Measurements from ENCODE around the gene TMEM258. TPM values are rescaled to one million over a fixed set of nuclear protein-coding genes. Genes with fewer than 3 reads are reported as not detected.

TMEM258 gene
- total RNA-seq, 4 donors from 2014 or later, result 36.5 to 51.8 (median 47.2) TPM

DNA sequence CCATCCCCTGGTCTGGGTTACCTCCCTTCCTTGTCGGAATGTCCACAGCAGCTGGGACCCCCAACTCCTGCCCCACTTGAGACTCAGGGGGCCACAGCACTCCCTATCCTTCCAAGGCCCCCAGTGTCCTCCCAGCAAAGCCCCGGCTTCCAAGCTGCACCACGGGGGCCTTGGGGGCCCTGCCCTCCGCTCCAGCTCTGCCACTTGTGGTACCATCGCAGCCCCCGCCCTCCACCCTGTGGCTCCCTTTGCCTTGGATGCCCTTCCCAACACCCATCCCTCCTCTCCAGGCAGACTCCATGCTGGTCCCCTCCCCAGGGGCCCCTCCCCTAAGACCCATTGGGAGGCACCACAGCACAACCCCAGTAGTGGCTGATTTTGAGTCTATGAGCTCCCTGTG, 17.3 kb downstream of the TMEM258 start:
- intact Hi-C loops (cut with DNase I; ENCODE audit: low total_unique reads), result no loop called here
- Histone ChIP-seq H3K27ac (no peak overlapping the region), H3K4me3 (no peak overlapping the region), H3K4me1 (peaks cover 0 to 5% of the 10 kb centered on the region in 2 donors), H3K36me3 (no peaks in the 10 kb centered on the region), H3K27me3 (no peaks in the 10 kb centered on the region), H3K9me3 (no peaks in the 10 kb centered on the region)
- in situ Hi-C loops (cut with MboI; ENCODE audit: low sequenced_read_pairs in 4 of 4), result loop anchor here in 1 of 4 donors (25.0 kb wide), 1 partner anchor 537 kb away; no protein-coding TSS in a partner anchor
- DNase-seq (no peak), ATAC-seq (no peak)
- TF ChIP-seq POLR2A (IDR thresholded peaks at IDR 0.05), result no peak
- TF ChIP-seq, protein P1, sequence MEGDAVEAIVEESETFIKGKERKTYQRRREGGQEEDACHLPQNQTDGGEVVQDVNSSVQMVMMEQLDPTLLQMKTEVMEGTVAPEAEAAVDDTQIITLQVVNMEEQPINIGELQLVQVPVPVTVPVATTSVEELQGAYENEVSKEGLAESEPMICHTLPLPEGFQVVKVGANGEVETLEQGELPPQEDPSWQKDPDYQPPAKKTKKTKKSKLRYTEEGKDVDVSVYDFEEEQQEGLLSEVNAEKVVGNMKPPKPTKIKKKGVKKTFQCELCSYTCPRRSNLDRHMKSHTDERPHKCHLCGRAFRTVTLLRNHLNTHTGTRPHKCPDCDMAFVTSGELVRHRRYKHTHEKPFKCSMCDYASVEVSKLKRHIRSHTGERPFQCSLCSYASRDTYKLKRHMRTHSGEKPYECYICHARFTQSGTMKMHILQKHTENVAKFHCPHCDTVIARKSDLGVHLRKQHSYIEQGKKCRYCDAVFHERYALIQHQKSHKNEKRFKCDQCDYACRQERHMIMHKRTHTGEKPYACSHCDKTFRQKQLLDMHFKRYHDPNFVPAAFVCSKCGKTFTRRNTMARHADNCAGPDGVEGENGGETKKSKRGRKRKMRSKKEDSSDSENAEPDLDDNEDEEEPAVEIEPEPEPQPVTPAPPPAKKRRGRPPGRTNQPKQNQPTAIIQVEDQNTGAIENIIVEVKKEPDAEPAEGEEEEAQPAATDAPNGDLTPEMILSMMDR (IDR thresholded peaks at IDR 0.05 in 4 of 5, conservative IDR thresholded peaks at IDR 0.05 in 1 of 5), result no peak

DNA sequence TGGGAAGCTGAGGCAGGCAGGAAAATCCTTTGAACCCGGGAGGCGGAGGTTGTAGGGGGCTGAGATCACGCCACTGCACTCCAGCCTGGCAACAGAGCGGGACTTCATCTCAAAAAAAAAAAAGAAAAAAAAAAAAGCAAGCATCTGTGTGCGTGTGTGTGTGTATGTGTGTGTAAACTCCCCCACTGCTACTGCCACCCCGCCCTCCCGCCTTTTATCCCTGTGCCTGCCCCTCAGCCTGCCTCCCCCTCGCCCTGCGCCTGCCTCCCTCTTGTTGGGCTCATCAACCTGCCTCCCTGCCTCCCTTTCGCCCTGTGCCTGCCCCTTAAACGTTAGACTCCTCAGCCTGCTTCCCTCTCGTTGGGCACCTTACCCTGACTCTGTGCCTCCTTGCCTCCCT, 18.0 kb downstream of the TMEM258 start:
- TF ChIP-seq, protein P1 (IDR thresholded peaks at IDR 0.05 in 4 of 5, conservative IDR thresholded peaks at IDR 0.05 in 1 of 5), result no peak
- TF ChIP-seq POLR2A (IDR thresholded peaks at IDR 0.05), result no peak
- H3K4me1 ChIP-seq, result peaks cover 0 to 5% of the 10 kb centered on the region in 2 donors
- no peak for DNase-seq
- no peak overlapping the region for H3K27ac ChIP-seq
- in situ Hi-C loops (cut with MboI; ENCODE audit: low sequenced_read_pairs in 4 of 4) (no loop called here), intact Hi-C loops (cut with DNase I; ENCODE audit: low total_unique reads) (no loop called here)
- no peak for ATAC-seq
- no peaks in the 10 kb centered on the region for H3K9me3 ChIP-seq
- H3K36me3 ChIP-seq, result no peaks in the 10 kb centered on the region
- H3K4me3 ChIP-seq, result no peak overlapping the region
- no peaks in the 10 kb centered on the region for H3K27me3 ChIP-seq

DNA sequence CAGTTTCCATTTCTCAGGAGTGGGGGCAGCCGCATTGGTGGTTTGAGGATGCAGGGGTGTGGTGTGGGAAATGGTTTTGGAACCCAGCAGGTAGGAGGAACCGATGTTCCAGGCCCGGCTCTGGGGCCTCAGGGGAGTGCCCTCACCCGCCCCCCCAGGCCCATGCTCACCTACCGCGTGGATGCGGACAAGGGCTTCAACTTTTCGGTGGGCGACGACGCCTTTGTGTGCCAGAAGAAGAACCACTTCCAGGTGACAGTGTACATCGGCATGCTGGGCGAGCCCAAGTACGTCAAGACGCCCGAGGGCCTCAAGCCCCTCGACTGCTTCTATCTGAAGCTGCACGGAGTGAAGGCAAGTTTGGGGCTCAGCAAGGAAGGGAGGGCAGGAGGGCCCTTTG, 18.6 kb downstream of the TMEM258 start:
- DNase-seq, result no peak
- Histone ChIP-seq H3K36me3 (no peaks in the 10 kb centered on the region), H3K9me3 (no peaks in the 10 kb centered on the region), H3K27me3 (no peaks in the 10 kb centered on the region), H3K27ac (no peak overlapping the region), H3K4me3 (no peak overlapping the region), H3K4me1 (peaks cover 0 to 5% of the 10 kb centered on the region in 2 donors)
- in situ Hi-C loops (cut with MboI; ENCODE audit: low sequenced_read_pairs in 4 of 4) (no loop called here), intact Hi-C loops (cut with DNase I; ENCODE audit: low total_unique reads) (no loop called here)
- ATAC-seq, result no peak
- no peak for TF ChIP-seq POLR2A (IDR thresholded peaks at IDR 0.05)
- TF ChIP-seq, protein P1 (IDR thresholded peaks at IDR 0.05 in 4 of 5, conservative IDR thresholded peaks at IDR 0.05 in 1 of 5), result no peak

DNA sequence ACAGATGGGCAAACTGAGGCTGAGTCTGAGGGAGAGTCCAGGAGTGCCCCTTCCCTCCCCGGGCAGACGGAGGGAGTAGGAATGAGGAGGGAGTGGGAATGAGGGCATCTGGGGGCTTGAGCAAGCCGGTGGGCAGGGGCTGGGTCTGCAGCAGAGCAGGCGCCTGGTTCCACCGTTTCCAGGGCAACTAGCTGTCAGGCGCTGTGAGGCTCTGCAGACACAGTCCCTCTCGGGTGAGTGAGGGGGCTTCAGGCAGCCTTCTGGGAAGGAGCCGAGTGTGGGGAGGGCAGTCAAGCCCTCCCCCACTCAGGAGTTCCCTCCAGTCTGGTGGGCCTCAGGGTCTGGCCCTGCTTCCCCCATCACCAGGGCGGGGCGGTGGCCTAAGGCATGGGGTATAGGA, 19.0 kb downstream of the TMEM258 start:
- in situ Hi-C loops (cut with MboI; ENCODE audit: low sequenced_read_pairs in 4 of 4) (no loop called here), intact Hi-C loops (cut with DNase I; ENCODE audit: low total_unique reads) (no loop called here)
- H3K4me3 ChIP-seq, result no peak overlapping the region
- H3K27me3 ChIP-seq, result no peaks in the 10 kb centered on the region
- no peak overlapping the region for H3K27ac ChIP-seq
- no peaks in the 10 kb centered on the region for H3K9me3 ChIP-seq
- H3K4me1 ChIP-seq, result peaks cover 0 to 5% of the 10 kb centered on the region in 2 donors
- no peaks in the 10 kb centered on the region for H3K36me3 ChIP-seq
- ATAC-seq (no peak), DNase-seq (no peak)
- no peak for TF ChIP-seq POLR2A (IDR thresholded peaks at IDR 0.05)
- TF ChIP-seq, protein P1 (IDR thresholded peaks at IDR 0.05 in 4 of 5, conservative IDR thresholded peaks at IDR 0.05 in 1 of 5), result no peak

DNA sequence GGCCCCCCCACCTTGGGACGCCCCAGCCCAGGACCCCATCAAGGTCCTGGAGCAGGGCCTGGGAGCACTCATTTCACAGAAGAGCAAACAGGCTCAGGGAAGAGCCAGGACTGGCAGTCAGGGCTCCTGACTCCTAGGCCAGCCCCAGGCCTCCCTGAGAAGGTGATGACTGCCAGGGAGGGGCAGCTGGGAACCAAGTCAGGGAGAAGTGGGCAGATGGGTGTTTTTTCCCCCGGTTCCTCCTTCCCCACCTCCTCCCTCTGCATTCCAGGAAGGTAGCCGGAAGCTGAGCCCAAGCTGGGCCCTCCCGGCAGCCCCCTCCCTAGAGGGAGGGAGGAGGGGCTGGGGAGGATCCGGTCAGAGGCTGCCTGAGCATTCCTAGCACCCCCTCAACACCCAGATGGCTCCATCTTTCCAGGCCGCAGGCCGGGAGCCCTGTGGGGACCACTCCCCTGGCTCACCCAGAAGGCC, 20.4 kb downstream of the TMEM258 start:
- intact Hi-C loops (cut with DNase I; ENCODE audit: low total_unique reads), result no loop called here
- Histone ChIP-seq H3K27me3 (no peaks in the 10 kb centered on the region), H3K9me3 (no peaks in the 10 kb centered on the region), H3K4me3 (no peak overlapping the region), H3K27ac (no peak overlapping the region), H3K36me3 (no peaks in the 10 kb centered on the region), H3K4me1 (no peaks in the 10 kb centered on the region)
- DNase-seq, result no peak
- TF ChIP-seq, protein P1 (IDR thresholded peaks at IDR 0.05 in 4 of 5, conservative IDR thresholded peaks at IDR 0.05 in 1 of 5), result no peak
- no peak for TF ChIP-seq POLR2A (IDR thresholded peaks at IDR 0.05)
- ATAC-seq, result no peak
- in situ Hi-C loops (cut with MboI; ENCODE audit: low sequenced_read_pairs in 4 of 4), result no loop called here

Data from gastrocnemius medialis (tissue), 4 donors.